ENCODE data around the gene MRTO4. TPM values are rescaled to one million over a fixed set of nuclear protein-coding genes. Genes with fewer than 3 reads are reported as not detected.
"Not testable (repeated sequence)": the region's sequence is repeated elsewhere in the genome, so short reads cannot be mapped to it uniquely, and the experiment has no call there.

Gene MRTO4
- total RNA-seq, 1 donor from 2014 or later = 8.7 TPM

GRCh38 chr1:19222979-19223824 is 28.4 kb upstream of the MRTO4 start:
- ATAC-seq = no peak
- DNase-seq (ENCODE audit: low spot score) = peak; percentile 21

GRCh38 chr1:19229229-19229628 is 22.4 kb upstream of the MRTO4 start:
- peak; percentile 7 for DNase-seq (ENCODE audit: low spot score)

GRCh38 chr1:19229828-19230325 is 21.7 kb upstream of the MRTO4 start:
- no peak for ATAC-seq
- DNase-seq (ENCODE audit: low spot score) = no peak

More at GRCh38 chr1:19229229-19229628, 22.4 kb upstream of the MRTO4 start:
- ATAC-seq = no peak

- ATAC-seq = peak; percentile 36
- DNase-seq (ENCODE audit: low spot score) = not testable (repeated sequence)
Observed at GRCh38 chr1:19231736-19232523, 19.7 kb upstream of the MRTO4 start.

- ATAC-seq = peak; percentile 96
- DNase-seq (ENCODE audit: low spot score) = peak; percentile 82
Observed at GRCh38 chr1:19232524-19232846, 19.1 kb upstream of the MRTO4 start.

- ATAC-seq (no peak), DNase-seq (ENCODE audit: low spot score) (no peak)
Observed at GRCh38 chr1:19234224-19234623, 17.4 kb upstream of the MRTO4 start.

- ATAC-seq (no peak), DNase-seq (ENCODE audit: low spot score) (no peak)
Observed at GRCh38 chr1:19239876-19240275, 11.7 kb upstream of the MRTO4 start.

- peak; percentile 98 for ATAC-seq
Observed at GRCh38 chr1:19240673-19241538, 10.7 kb upstream of the MRTO4 start.

GRCh38 chr1:19250629-19251304 is 838 bp upstream of the MRTO4 start:
- ATAC-seq = peak; percentile 14
- no peak for DNase-seq (ENCODE audit: low spot score)

More at GRCh38 chr1:19240673-19241538, 10.7 kb upstream of the MRTO4 start:
- peak; percentile 62 for DNase-seq (ENCODE audit: low spot score)

- no peak for ATAC-seq
- DNase-seq (ENCODE audit: low spot score) = no peak
Observed at GRCh38 chr1:19254416-19254815, 2.8 kb downstream of the MRTO4 start.

GRCh38 chr1:19255288-19255687 is 3.7 kb downstream of the MRTO4 start:
- DNase-seq (ENCODE audit: low spot score) (no peak), ATAC-seq (no peak)

- not testable (repeated sequence) for DNase-seq (ENCODE audit: low spot score); ATAC-seq
Observed at GRCh38 chr1:19256301-19256700, 4.7 kb downstream of the MRTO4 start.

GRCh38 chr1:19257178-19257914 is 5.7 kb downstream of the MRTO4 start:
- ATAC-seq (no peak), DNase-seq (ENCODE audit: low spot score) (no peak)

GRCh38 chr1:19258353-19258752 is 6.7 kb downstream of the MRTO4 start:
- ATAC-seq (no peak), DNase-seq (ENCODE audit: low spot score) (no peak)

- ATAC-seq = peak; percentile 4
- no peak for DNase-seq (ENCODE audit: low spot score)
Observed at GRCh38 chr1:19260211-19261138, 8.9 kb downstream of the MRTO4 start.

GRCh38 chr1:19262047-19262446 is 10.4 kb downstream of the MRTO4 start:
- DNase-seq (ENCODE audit: low spot score) (no peak), ATAC-seq (no peak)

- DNase-seq (ENCODE audit: low spot score) (no peak), ATAC-seq (no peak)
Observed at GRCh38 chr1:19262744-19263143, 11.1 kb downstream of the MRTO4 start.

- DNase-seq (ENCODE audit: low spot score) (no peak), ATAC-seq (no peak)
Observed at GRCh38 chr1:19268445-19268844, 16.8 kb downstream of the MRTO4 start.

Measured in left lobe of liver (tissue), 2 donors.